GM18907 (cell line): ENCODE results near the gene NRSN2.
"Not testable (repeated sequence)": the region's sequence is repeated elsewhere in the genome, so short reads cannot be mapped to it uniquely, and the experiment has no call there.

ENCODE experiments used
- ATAC-seq: cut with Tn5 transposase; IDR thresholded peaks from one replicate; pipeline ENCODE4 v1.9.1; 2021; ENCODE audit warnings: mild to moderate bottlenecking, moderate library complexity; ENCODE audit not compliant: unreplicated experiment

NRSN2 gene

DNA sequence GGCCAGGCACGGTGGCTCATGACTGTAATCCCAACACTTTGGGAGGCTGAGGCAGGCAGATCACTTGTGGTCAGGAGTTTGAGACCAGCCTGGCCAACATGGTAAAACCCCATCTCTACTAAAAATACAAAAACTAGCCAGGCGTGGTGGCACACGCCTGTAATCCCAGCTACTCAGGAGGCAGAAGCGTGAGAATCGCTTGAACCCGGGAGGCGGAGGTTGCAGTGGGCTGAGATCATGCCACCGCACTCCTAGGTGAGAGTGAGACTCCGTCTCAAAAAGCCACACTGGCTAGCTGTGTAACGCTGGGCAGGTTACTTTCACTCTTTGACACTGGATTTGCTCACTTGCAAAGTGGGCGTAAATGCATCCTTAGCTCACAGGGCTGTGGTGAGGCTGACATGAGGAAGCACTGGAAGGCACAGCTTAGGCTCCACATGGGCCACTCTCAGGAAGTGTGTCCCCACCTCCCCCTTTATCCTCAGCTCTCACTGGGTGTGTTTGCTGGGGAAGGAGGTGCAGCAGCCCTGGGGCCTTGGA is 25.7 kb downstream of the NRSN2 start:
- ATAC-seq, result not testable (repeated sequence)

DNA sequence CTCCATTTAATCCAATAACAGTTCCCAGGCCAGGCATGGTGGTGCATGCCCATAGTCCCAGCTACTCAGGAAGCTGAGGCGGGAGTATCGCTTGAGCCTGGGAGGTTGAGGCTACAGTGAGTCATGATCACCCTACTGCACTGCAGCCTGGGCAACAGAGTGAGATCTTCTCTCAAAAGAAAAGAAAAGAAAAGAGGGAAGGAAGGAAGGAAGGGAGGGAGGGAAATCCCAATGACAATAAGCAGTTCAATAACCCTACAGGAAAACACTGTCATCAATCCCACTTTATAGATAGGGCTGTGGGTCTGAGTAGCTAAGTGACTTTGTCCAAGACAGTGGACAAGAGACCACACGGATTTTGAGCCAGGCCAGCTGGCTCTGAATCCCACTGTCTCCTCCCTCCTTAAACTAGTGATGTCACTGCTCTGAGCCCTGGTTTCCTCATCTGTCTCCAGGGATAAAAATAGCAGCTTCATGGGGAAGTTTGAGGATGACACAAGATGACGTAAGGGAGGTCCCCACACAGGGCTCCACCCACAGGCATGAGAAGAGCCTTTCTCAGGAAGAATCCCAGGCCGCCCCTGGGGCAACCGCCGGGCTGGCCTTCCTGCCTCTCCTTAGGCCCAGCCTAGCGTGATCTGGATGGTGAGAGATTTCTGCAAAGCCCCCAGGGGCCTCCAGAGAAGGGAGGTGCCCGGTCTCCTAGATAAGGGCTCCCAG is 26.4 kb downstream of the NRSN2 start:
- no peak for ATAC-seq

DNA sequence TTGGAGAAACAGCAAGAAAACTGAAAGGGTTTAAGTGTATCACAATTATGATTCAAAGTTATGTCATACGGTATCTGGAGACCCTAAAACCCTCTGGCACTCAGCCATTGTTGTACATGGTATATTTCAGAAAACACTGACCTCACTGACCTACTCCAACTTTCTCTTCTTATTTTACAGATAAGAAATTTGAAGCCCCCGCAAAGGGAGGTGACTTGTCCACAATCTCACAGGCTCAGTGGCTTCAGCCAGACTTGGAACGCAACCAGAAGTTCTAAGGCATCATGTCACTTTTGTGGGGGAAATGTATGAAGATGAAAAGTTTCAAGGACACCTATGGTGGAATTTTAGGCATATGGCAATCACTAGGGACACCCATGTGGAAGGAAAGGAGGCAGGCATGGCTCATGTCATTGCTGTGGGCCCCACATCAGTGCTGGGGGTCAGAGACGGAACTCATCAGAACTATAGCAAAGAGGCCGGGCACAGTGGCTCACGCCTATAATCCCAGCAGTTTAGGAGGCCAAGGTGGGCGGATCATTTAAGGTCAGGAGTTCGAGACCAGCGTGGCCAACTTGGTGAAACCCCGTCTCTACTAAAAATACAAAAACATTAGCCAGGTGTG is 28.5 kb downstream of the NRSN2 start:
- ATAC-seq, result no peak

DNA sequence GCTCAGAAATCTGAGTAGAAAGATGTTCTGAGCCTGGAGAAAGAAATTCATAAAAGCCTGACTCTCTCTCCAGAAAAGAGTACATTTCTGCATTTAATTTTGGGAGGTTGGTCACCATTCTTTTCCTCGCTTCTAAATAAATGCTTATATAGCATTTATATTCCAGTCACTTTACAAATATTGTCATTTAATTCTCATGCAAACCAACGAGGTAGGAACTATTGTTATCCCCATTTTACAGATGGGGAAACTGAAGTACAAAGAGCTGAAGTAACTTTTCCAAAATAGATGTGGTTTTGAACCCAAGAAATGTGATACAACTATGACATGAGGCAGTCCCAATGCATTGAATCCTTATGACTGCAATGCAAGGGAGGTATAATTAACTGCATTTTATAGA is 29.2 kb downstream of the NRSN2 start:
- ATAC-seq, result no peak

DNA sequence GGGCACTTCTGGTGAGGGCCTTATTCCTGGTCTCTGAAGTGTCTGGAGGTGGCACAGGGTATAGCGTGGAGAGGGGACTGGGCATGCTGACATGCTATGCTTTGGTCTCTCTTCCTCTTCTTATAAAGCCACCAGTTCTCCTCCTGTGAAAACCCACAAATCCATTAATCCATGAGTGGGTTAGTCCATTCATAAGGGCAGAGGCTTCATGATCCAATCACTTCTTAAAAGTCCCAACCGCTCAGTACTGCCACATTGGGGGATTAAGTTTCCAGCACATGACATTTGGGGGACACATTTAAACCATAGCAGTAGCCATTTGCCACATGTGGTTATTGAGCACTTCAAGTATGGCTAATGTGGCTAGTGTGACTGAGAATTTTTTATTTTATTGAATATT is 29.8 kb downstream of the NRSN2 start:
- ATAC-seq, result no peak

DNA sequence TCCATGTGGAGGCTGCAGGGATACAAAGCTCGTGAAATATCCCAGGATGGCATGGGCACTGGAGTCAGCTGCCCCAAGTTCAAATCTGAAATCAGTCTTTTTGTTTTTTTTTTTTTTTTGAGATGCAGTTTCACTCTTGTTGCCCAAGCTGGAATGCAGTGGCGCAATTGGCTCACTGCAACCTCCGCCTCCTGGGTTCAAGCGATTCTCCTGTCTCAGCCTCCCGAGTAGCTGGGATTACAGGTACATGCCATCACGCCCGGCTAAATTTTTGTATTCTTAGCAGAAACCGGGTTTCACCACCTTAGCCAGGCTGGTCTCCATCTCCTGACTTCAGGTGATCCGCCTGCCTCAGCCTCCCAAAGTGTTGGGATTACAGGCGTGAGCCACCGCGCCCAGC is 30.7 kb downstream of the NRSN2 start:
- ATAC-seq, result not testable (repeated sequence)

DNA sequence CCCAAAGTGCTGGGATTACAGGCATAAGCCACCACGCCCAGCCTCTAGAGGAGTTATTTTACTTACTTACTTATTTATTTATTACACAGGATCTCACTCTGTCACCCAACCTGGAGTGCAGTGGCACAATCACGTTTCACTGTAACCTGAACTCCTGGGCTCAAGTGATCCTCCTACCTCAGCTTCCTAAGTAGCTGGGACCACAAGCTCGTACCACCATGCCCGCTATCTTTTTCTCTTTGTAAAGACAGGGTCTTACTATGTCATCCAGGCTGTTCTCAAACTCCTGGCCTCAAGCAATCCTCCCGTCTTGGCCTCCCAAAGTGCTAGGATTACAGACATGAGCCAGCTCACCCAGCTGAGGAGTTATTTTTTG is 32.0 kb downstream of the NRSN2 start:
- ATAC-seq, result no peak

DNA sequence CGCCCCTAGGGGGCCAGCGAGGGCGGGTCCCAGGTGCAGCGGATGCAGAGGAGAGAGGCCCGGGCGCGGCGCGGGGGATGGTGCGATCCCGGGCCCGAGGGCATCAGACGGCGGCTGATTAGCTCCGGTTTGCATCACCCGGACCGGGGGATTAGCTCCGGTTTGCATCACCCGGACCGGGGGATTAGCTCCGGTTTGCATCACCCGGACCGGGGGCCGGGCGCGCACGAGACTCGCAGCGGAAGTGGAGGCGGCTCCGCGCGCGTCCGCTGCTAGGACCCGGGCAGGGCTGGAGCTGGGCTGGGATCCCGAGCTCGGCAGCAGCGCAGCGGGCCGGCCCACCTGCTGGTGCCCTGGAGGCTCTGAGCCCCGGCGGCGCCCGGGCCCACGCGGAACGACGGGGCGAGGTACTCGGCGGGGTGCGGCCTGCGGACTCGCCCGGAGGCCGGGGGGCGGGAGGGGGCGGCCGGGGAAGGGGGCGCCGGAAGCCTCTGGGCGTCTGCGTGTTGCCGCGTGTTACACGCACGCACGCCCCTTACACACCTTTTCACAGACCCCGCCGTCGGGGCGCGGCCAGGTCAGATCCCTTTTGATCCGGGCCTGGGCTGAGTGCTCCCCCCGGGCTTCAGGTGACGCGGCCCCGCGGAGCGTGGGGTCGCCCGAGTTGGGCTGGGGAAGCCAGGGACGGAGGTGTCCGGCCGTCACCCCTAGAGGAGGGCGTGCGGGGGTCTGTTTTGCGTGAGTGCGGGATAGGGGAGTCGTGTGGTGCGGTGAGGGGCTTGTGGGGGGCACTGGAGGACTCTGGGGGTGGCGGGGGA is 34.1 kb downstream of the NRSN2 start:
- ATAC-seq, result peak; percentile 61

DNA sequence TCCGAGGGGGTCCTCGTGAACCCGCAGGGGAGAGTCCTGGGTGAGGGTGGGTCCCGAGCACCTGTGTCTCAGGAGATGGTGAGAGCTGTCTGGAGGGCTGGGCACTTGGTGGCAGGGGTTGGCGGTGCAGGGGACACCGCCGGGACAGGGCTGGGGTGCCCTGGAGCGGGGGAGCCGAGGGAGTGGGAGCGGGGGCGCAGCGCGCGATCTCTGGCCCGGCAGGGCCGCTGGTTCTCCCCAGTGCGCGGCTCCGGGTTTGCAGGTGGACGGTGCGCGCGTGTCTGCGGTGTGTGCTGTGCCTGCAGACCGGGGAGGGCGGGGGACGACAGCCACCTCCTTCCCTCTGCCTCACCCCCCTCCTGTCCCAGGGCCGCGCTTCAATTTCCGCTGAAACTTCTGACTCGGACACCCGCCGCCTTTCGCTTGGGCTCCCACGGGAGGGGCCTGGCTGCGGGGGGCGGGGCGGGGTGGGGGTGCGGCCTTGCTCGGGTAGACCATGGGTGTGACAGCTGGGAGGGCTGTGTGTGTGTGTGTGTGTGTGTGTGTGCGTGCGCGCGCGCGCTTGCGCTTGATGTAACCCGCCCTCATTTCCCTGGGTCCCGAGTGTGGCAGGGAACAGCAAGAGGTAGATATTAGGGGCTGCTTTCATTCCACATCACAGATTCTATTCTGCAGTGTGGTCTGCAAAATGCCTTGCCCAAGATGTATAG is 34.8 kb downstream of the NRSN2 start:
- peak; percentile 73 for ATAC-seq

DNA sequence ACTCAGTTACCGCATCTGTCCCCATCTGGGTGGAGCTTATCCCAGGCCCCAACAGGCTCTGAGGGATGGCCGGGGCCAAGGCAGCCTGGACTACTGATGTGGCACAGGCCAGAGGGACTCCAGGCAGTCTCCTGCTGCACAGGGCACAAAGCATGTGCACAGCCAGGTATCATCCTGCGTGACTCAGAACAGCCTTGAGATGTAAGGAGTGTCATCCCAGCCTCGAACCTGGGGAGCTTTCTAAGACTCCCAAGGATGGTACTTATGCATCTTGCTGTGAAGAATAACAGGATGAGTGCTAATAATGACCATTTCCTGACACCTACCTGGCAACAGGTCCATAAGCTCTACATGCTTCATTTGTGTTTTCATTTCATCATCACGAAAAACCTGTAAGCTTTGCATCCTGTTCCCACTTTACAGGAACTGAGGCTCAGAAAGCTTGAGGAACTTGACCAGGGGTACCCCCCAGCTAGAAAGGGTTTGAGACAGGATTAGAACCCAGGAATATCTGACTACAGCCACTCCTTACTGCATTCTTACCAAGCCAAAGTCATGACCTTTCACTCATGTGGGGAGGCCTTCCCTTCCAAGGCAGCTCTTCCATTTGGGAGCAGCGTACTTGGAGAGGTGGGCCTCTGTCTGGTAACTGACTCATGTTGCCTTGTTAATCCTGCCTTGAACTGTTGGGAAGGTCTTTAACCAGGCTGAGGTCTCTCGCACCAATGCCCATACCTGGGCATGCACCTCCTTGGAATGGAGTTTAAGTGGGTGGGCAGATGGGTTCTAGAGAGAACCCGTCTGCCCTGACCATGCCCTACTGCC is 35.6 kb downstream of the NRSN2 start:
- peak; percentile 17 for ATAC-seq

DNA sequence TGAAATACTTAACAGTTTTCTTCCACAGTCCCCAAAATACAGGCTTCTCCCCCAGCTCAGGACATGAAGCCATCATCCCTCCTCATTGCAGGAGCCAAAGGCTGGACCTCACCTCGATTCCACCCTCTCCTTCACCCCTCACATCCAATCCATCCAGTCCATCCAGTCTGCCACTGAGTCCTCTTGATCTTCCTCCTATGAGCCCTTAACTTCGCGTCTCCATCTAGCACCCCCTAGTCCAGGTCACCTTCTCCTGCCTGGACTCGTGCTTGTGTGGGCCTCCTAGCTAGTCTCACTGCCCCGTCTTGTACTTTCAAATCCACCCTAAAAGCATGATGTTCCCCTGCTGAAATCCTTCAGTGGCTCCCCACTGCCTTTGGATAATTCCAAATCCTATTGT is 37.0 kb downstream of the NRSN2 start:
- no peak for ATAC-seq

DNA sequence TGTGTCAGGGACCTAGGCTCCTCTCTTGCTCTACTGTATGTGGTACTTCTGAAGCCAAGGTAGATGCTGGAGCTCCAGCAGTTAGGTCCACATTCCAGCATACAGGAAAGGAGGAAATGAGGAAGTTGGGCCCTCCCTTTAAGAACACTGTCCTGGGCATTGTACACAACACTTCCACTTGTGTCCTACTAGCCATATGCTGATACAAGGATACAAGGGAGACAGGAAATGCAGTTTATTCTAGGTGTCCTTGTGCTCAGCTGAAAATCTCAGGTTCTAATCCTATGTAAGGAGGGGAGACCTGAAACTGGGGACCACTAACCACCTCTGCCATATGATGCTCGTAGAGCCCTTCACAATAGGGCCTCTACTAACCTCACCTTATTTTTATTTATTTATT is 37.8 kb downstream of the NRSN2 start:
- no peak for ATAC-seq

DNA sequence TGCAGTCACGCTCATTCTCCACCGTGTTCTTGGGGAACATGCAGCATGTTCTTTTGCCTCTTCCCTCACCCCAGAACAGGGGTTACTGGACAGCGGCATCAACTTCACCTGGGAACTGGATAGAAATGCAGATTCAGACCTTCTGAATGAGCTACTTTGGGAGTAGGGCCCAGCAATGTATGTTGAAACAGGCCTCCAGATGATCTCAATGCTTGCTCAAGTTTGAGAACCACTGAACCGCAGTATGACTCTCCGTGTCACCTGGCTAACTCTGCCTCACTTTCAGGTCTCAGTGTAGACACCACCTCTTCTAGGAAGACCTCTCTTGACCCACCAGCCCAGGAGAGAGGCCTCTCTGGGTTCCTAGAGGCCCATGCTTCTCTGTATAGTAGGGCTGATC is 38.5 kb downstream of the NRSN2 start:
- ATAC-seq, result no peak

DNA sequence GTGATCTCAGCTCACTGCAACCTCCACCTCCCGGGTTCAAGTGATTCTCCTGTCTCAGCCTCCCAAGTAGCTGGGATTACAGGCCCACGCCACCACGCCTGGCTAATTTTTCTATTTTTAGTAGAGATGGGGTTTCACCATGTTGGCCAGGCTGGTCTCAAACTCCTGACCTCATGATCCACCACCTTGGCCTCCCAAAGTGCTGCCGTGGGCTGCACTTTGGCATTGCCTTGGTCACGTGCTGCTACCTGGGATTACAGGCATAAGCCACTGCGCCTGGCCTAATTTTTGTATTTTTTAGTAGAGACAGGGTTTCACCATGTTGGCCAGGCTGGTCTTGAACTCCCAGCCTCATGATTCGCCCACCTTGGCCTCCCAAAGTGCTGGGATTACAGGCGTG is 39.7 kb downstream of the NRSN2 start:
- not testable (repeated sequence) for ATAC-seq

DNA sequence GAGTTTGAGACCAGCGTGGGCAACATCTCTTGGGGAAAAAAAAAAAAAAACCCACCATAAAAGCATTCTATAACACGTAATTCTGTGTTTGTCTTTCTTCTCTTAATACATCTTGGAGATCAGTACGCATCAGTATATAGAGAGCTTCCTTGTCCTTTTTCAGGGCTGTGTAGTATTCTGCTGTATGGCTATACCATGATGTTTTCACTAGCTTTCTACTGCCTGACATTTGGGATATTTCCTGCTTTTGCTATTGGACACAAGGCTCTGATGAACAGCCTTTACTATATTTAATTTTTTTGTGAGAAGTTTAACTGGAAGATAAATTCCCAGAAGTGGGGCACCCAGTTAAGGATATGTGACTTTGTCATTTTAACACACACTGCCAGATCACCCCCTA is 40.6 kb downstream of the NRSN2 start:
- ATAC-seq, result no peak

DNA sequence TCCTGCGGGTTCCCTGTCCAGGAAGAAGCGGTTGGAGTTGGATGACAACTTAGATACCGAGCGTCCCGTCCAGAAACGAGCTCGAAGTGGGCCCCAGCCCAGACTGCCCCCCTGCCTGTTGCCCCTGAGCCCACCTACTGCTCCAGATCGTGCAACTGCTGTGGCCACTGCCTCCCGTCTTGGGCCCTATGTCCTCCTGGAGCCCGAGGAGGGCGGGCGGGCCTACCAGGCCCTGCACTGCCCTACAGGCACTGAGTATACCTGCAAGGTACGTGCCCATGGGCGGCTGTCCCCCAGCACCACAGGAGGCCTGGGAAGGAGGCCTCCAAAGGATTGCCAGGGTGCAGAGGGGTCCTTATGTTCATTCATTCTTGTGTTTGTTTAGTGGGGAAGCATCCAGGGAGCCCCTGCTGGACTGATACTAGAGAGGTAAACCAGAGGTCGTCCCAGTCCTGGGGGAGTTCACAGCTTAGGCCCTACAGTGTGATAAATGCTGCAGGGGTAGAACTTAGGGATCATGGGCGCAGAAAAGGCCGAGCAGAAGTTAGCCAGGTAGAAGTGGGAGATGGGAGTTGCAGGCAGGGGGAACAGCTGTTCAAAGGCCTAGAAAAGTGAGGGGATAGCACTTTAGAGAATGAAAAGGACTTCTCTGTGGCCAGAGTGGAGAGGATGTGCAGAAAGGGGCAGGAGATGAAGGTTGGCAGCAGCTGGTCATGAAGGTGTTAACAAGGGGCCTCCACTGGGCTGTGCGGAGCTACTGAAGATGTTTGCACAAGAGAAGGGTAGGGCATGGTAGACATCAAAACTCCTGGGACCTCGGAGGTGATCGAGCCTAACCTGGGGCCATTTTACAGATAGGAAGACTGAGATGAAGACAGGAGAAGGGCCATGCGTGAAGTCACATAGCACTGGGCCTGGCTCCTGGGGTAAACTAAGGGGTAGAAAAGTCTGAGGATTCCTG is 41.4 kb downstream of the NRSN2 start:
- ATAC-seq, result no peak

DNA sequence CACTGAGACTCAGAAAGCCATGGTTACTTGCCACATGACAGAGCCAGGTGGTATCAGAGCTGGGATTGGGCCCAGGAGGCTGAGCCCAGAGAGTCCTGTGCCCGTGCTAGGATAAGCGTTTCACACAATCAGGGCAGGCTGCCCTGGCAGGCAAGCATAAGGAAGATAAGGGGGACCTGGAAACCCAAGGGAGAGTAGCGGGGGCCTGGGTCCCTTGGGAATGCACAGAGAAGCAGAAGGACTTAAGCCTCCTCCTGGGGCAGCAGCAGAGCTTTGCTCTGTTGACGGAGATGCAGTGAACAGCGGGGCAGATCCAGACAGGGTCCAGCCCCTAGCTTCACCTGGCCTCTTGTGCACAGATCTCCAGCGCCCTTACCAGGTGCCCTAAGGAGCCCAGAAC is 42.3 kb downstream of the NRSN2 start:
- no peak for ATAC-seq

DNA sequence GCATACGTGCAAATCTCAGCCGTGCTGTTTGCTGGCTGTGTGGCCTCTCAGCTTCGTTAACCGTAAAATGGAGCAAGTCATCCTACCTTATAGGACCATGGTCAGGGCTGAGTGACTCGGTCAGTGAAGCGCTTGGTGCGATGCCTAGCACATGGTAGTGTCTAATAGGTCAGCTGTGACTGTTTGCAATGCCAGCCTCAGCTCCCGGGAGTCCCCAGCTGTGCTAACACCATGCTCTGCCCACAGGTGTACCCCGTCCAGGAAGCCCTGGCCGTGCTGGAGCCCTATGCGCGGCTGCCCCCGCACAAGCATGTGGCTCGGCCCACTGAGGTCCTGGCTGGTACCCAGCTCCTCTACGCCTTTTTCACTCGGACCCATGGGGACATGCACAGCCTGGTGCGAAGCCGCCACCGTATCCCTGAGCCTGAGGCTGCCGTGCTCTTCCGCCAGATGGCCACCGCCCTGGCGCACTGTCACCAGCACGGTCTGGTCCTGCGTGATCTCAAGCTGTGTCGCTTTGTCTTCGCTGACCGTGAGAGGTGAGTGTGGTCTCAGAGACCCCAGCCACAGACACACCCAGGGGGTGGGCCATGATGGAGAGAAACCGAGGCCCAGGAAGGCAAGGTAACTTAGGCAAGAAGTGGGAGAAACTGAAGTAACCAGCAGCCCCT is 44.3 kb downstream of the NRSN2 start:
- ATAC-seq, result no peak

DNA sequence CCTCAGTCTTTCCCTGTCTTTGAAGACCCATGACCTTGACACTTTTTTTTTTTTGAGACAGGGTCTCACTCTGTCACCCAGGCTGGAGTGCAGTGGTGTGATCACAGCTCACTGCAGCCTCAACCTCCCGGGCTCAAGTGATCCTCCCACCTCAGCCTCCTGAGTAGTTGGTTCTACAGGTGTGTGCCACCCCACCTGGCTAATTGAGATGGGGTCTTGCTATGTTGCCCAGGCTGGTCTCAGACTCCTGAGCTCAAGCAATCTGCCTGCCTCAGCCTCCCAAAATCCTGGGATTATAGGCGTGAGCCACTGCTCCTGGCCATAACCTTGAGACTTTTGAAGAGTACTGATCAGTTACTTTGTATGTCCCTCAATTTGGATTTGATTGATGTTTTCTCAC is 46.4 kb downstream of the NRSN2 start:
- not testable (repeated sequence) for ATAC-seq
